ENCODE data around the gene RTN1.

Gene RTN1

GRCh38 chr14:59836116-59836515 is 34.5 kb downstream of the RTN1 start:
- H3K4me3 ChIP-seq, result no peak overlapping the region
- in situ Hi-C loops (cut with MboI; ENCODE audit: low sequenced_read_pairs), result no loop called here
- no peaks in the 10 kb centered on the region for H3K9me3 ChIP-seq
- no peaks in the 10 kb centered on the region for H3K36me3 ChIP-seq (replicated peaks)
- no peak for DNase-seq (ENCODE audit: low spot score in 2 of 2)
- no peaks in the 10 kb centered on the region for H3K4me1 ChIP-seq
- H3K27me3 ChIP-seq (ENCODE audit: low read depth), result 0 out of 2 replicates have a peak, but pooled peaks cover 6% of the 10 kb centered on the region

- H3K4me3 ChIP-seq, result no peak overlapping the region
- no peaks in the 10 kb centered on the region for H3K27me3 ChIP-seq (ENCODE audit: low read depth)
- in situ Hi-C loops (cut with MboI; ENCODE audit: low sequenced_read_pairs), result no loop called here
- H3K36me3 ChIP-seq (replicated peaks), result no peaks in the 10 kb centered on the region
- no peaks in the 10 kb centered on the region for H3K9me3 ChIP-seq
- DNase-seq (ENCODE audit: low spot score in 2 of 2), result no peak
- H3K4me1 ChIP-seq, result no peaks in the 10 kb centered on the region
Measured at GRCh38 chr14:59832653-59833294, 37.8 kb downstream of the RTN1 start.

- in situ Hi-C loops (cut with MboI; ENCODE audit: low sequenced_read_pairs), result no loop called here
- no peak overlapping the region for H3K4me3 ChIP-seq
- H3K36me3 ChIP-seq (replicated peaks), result no peaks in the 10 kb centered on the region
- no peaks in the 10 kb centered on the region for H3K27me3 ChIP-seq (ENCODE audit: low read depth)
- H3K4me1 ChIP-seq, result no peaks in the 10 kb centered on the region
- no peak for DNase-seq (ENCODE audit: low spot score in 2 of 2)
- H3K9me3 ChIP-seq, result no peaks in the 10 kb centered on the region
Measured at GRCh38 chr14:59831121-59831730, 39.4 kb downstream of the RTN1 start.

GRCh38 chr14:59830338-59830734 is 40.2 kb downstream of the RTN1 start:
- H3K4me1 ChIP-seq, result no peaks in the 10 kb centered on the region
- in situ Hi-C loops (cut with MboI; ENCODE audit: low sequenced_read_pairs), result no loop called here
- DNase-seq (ENCODE audit: low spot score in 2 of 2), result no peak
- no peak overlapping the region for H3K4me3 ChIP-seq
- H3K36me3 ChIP-seq (replicated peaks), result no peaks in the 10 kb centered on the region
- H3K27me3 ChIP-seq (ENCODE audit: low read depth), result no peaks in the 10 kb centered on the region
- no peaks in the 10 kb centered on the region for H3K9me3 ChIP-seq

GRCh38 chr14:59829469-59830337 is 40.9 kb downstream of the RTN1 start:
- Histone ChIP-seq H3K36me3 (replicated peaks) (no peaks in the 10 kb centered on the region), H3K9me3 (no peaks in the 10 kb centered on the region), H3K4me3 (no peak overlapping the region), H3K4me1 (no peaks in the 10 kb centered on the region), H3K27me3 (ENCODE audit: low read depth) (no peaks in the 10 kb centered on the region)
- in situ Hi-C loops (cut with MboI; ENCODE audit: low sequenced_read_pairs), result no loop called here
- no peak for DNase-seq (ENCODE audit: low spot score in 2 of 2)

GRCh38 chr14:59828276-59828675 is 42.3 kb downstream of the RTN1 start:
- H3K27me3 ChIP-seq (ENCODE audit: low read depth), result no peaks in the 10 kb centered on the region
- H3K36me3 ChIP-seq (replicated peaks), result no peaks in the 10 kb centered on the region
- no peak for DNase-seq (ENCODE audit: low spot score in 2 of 2)
- no peaks in the 10 kb centered on the region for H3K9me3 ChIP-seq
- no peak overlapping the region for H3K4me3 ChIP-seq
- H3K4me1 ChIP-seq, result no peaks in the 10 kb centered on the region
- in situ Hi-C loops (cut with MboI; ENCODE audit: low sequenced_read_pairs), result no loop called here

- in situ Hi-C loops (cut with MboI; ENCODE audit: low sequenced_read_pairs), result no loop called here
- Histone ChIP-seq H3K4me1 (no peaks in the 10 kb centered on the region), H3K9me3 (no peaks in the 10 kb centered on the region), H3K4me3 (no peak overlapping the region), H3K27me3 (ENCODE audit: low read depth) (no peaks in the 10 kb centered on the region), H3K36me3 (replicated peaks) (no peaks in the 10 kb centered on the region)
- DNase-seq (ENCODE audit: low spot score in 2 of 2), result no peak
Measured at GRCh38 chr14:59827401-59827800, 43.2 kb downstream of the RTN1 start.

GRCh38 chr14:59826150-59826549 is 44.4 kb downstream of the RTN1 start:
- H3K4me1 ChIP-seq, result no peaks in the 10 kb centered on the region
- no peak for DNase-seq (ENCODE audit: low spot score in 2 of 2)
- H3K36me3 ChIP-seq (replicated peaks), result no peaks in the 10 kb centered on the region
- no peaks in the 10 kb centered on the region for H3K27me3 ChIP-seq (ENCODE audit: low read depth)
- no peak overlapping the region for H3K4me3 ChIP-seq
- in situ Hi-C loops (cut with MboI; ENCODE audit: low sequenced_read_pairs), result no loop called here
- no peaks in the 10 kb centered on the region for H3K9me3 ChIP-seq

- Histone ChIP-seq H3K4me3 (no peak overlapping the region), H3K4me1 (no peaks in the 10 kb centered on the region), H3K36me3 (replicated peaks) (no peaks in the 10 kb centered on the region), H3K9me3 (no peaks in the 10 kb centered on the region), H3K27me3 (ENCODE audit: low read depth) (no peaks in the 10 kb centered on the region)
- in situ Hi-C loops (cut with MboI; ENCODE audit: low sequenced_read_pairs), result no loop called here
- DNase-seq (ENCODE audit: low spot score in 2 of 2), result no peak
Measured at GRCh38 chr14:59823179-59823578, 47.4 kb downstream of the RTN1 start.

GRCh38 chr14:59819446-59820088 is 51.0 kb downstream of the RTN1 start:
- Histone ChIP-seq H3K4me3 (no peak overlapping the region), H3K9me3 (no peaks in the 10 kb centered on the region), H3K36me3 (replicated peaks) (no peaks in the 10 kb centered on the region; the same call in 1 of the 2 replicates), H3K4me1 (no peaks in the 10 kb centered on the region), H3K27me3 (ENCODE audit: low read depth) (0 out of 2 replicates have a peak, but pooled peaks cover 2% of the 10 kb centered on the region)
- no peak for DNase-seq (ENCODE audit: low spot score in 2 of 2)
- in situ Hi-C loops (cut with MboI; ENCODE audit: low sequenced_read_pairs), result no loop called here

- in situ Hi-C loops (cut with MboI; ENCODE audit: low sequenced_read_pairs), result no loop called here
- Histone ChIP-seq H3K4me1 (no peaks in the 10 kb centered on the region), H3K27me3 (ENCODE audit: low read depth) (0 out of 2 replicates have a peak, but pooled peaks cover 2% of the 10 kb centered on the region), H3K4me3 (no peak overlapping the region), H3K9me3 (no peaks in the 10 kb centered on the region), H3K36me3 (replicated peaks) (no peaks in the 10 kb centered on the region; the same call in 1 of the 2 replicates)
- DNase-seq (ENCODE audit: low spot score in 2 of 2), result no peak
Measured at GRCh38 chr14:59816941-59817340, 53.6 kb downstream of the RTN1 start.

- H3K4me3 ChIP-seq, result no peak overlapping the region
- H3K27me3 ChIP-seq (ENCODE audit: low read depth), result 0 out of 2 replicates have a peak, but pooled peaks cover 2% of the 10 kb centered on the region
- H3K4me1 ChIP-seq, result no peaks in the 10 kb centered on the region
- H3K36me3 ChIP-seq (replicated peaks), result no peaks in the 10 kb centered on the region; the same call in 1 of the 2 replicates
- in situ Hi-C loops (cut with MboI; ENCODE audit: low sequenced_read_pairs), result no loop called here
- DNase-seq (ENCODE audit: low spot score in 2 of 2), result no peak
- H3K9me3 ChIP-seq, result no peaks in the 10 kb centered on the region
Measured at GRCh38 chr14:59814988-59815387, 55.6 kb downstream of the RTN1 start.

- Histone ChIP-seq H3K9me3 (no peaks in the 10 kb centered on the region; the same call in 1 of the 2 replicates), H3K36me3 (replicated peaks) (no peaks in the 10 kb centered on the region; the same call in 1 of the 2 replicates), H3K27me3 (ENCODE audit: low read depth) (0 out of 2 replicates have a peak, but pooled peaks cover 2% of the 10 kb centered on the region), H3K4me3 (no peak overlapping the region), H3K4me1 (no peaks in the 10 kb centered on the region)
- in situ Hi-C loops (cut with MboI; ENCODE audit: low sequenced_read_pairs), result no loop called here
- no peak for DNase-seq (ENCODE audit: low spot score in 2 of 2)
Measured at GRCh38 chr14:59811815-59812214, 58.8 kb downstream of the RTN1 start.

Measured in HAP-1 (cell line).